Nephron progenitor cell (in vitro differentiated cells): ENCODE measurements around the gene CCDC188.

Experiments
- DNase-seq: peaks from one replicate; pipeline ENCODE4 v3.0.0; 2021
- H3K27ac Mint-ChIP-seq: 2 replicates; pipeline ENCODE4 v1.8.0; 2021; ENCODE audit warnings: mild to moderate bottlenecking, moderate library complexity, mixed read lengths
- H3K27me3 Mint-ChIP-seq: 2 replicates; pipeline ENCODE4 v1.8.0; 2021; ENCODE audit warnings: mild to moderate bottlenecking, low read depth, mixed read lengths; ENCODE audit not compliant: poor library complexity
- H3K36me3 Mint-ChIP-seq: 2 replicates; pipeline ENCODE4 v1.8.0; 2021; ENCODE audit warnings: low read depth, mixed read lengths
- H3K4me1 Mint-ChIP-seq: 2 replicates; pipeline ENCODE4 v1.8.0; 2021; ENCODE audit warnings: mixed read lengths
- H3K4me3 Mint-ChIP-seq: 2 replicates; pipeline ENCODE4 v1.8.0; 2021; ENCODE audit warnings: mild to moderate bottlenecking, moderate library complexity, mixed read lengths
- H3K9me3 Mint-ChIP-seq: 2 replicates; pipeline ENCODE4 v1.8.0; 2021; ENCODE audit warnings: mild to moderate bottlenecking, moderate library complexity, mixed read lengths
- CTCF ChIP-seq: fragments of 200-600 bp; sonication (generic); IDR thresholded peaks from 2 replicates; pipeline ENCODE4 v1.5.0; 2021; ENCODE audit warnings: antibody characterized with exemption

CCDC188 gene

DNA sequence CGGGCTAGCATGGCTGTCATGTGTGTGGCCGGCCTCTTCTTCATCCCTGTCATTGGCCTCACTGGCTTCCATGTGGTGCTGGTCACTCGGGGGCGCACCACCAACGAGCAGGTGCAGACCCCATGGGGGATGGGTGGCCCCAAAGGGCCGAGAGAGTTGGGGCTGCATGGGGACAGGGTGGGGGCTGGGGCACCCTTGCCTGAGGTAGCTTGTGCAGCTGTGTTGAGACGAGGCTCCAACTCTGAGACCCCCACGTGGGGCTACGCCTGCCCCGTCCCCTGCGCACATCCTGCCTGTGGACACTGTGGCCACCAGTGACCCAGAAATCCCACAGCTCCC is 10.8 kb downstream of the CCDC188 start:
- Mint-ChIP-seq H3K36me3 (no peaks in the 10 kb centered on the region), H3K27me3 (no peaks in the 10 kb centered on the region), H3K27ac (no peak overlapping the region), H3K4me1 (no peaks in the 10 kb centered on the region), H3K4me3 (no peak overlapping the region), H3K9me3 (no peaks in the 10 kb centered on the region)
- DNase-seq, result no peak
- TF ChIP-seq CTCF, result no peak

GRCh38 chr22:20139391-20140106 is 11.3 kb downstream of the CCDC188 start:
- Mint-ChIP-seq H3K27me3 (no peaks in the 10 kb centered on the region), H3K9me3 (no peaks in the 10 kb centered on the region), H3K4me3 (no peak overlapping the region), H3K27ac (no peak overlapping the region), H3K36me3 (no peaks in the 10 kb centered on the region), H3K4me1 (no peaks in the 10 kb centered on the region)
- TF ChIP-seq CTCF, result no peak
- DNase-seq, result no peak

DNA sequence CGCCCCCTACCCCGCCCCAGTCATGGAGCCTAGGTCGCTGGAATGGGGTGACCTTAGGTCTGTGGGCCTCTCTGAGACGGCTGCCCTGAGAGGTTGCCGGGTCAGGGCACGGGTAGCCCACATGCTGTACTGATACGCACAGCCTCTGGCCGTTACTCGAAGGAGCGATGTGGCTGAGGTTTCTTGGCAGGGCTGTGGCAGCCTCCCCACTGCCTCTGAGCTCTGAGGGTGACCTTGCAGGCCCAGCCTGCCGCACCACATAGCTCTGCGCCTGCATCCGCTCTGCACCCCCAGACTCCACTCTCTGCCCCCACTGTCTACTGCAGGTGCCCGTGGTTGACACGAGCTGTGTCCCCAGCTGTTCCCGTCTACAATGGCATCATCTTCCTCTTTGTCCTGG is 12.0 kb downstream of the CCDC188 start:
- TF ChIP-seq CTCF, result no peak
- no peak for DNase-seq
- H3K4me1 Mint-ChIP-seq, result peaks cover under 1% of the 10 kb centered on the region
- no peak overlapping the region for H3K4me3 Mint-ChIP-seq
- peak overlapping the region; percentile 84 for H3K27ac Mint-ChIP-seq
- no peaks in the 10 kb centered on the region for H3K9me3 Mint-ChIP-seq
- no peaks in the 10 kb centered on the region for H3K36me3 Mint-ChIP-seq
- H3K27me3 Mint-ChIP-seq, result peaks cover 5% of the 10 kb centered on the region

DNA sequence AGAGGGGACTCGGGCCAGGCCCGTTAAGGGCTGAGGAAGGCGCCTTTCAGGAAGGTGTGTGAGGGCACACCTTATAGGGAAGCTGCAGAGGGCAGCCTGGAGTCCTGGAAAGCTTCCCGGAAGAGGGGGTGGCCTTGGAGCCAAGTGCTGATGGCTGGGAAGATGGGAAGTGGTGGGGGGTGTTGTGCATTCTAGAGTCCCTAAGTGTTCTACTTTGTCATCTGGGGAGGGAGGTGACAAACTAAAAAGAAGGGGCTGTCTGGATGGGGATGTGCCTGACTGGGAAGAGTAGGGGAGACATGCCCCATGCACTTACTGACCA is 12.5 kb downstream of the CCDC188 start:
- H3K27ac Mint-ChIP-seq, result no peak overlapping the region
- no peaks in the 10 kb centered on the region for H3K9me3 Mint-ChIP-seq
- no peak overlapping the region for H3K4me3 Mint-ChIP-seq
- TF ChIP-seq CTCF, result no peak
- H3K36me3 Mint-ChIP-seq, result no peaks in the 10 kb centered on the region
- H3K4me1 Mint-ChIP-seq, result peaks cover 5% of the 10 kb centered on the region
- peaks cover 7% of the 10 kb centered on the region for H3K27me3 Mint-ChIP-seq
- no peak for DNase-seq

- DNase-seq, result no peak
- no peak overlapping the region for H3K27ac Mint-ChIP-seq
- H3K9me3 Mint-ChIP-seq, result no peaks in the 10 kb centered on the region
- peaks cover 10% of the 10 kb centered on the region for H3K27me3 Mint-ChIP-seq
- no peaks in the 10 kb centered on the region for H3K36me3 Mint-ChIP-seq
- H3K4me1 Mint-ChIP-seq, result peaks cover 11% of the 10 kb centered on the region
- TF ChIP-seq CTCF, result no peak
- H3K4me3 Mint-ChIP-seq, result no peak overlapping the region
Measured at GRCh38 chr22:20137671-20138416, 13.0 kb downstream of the CCDC188 start.

DNA sequence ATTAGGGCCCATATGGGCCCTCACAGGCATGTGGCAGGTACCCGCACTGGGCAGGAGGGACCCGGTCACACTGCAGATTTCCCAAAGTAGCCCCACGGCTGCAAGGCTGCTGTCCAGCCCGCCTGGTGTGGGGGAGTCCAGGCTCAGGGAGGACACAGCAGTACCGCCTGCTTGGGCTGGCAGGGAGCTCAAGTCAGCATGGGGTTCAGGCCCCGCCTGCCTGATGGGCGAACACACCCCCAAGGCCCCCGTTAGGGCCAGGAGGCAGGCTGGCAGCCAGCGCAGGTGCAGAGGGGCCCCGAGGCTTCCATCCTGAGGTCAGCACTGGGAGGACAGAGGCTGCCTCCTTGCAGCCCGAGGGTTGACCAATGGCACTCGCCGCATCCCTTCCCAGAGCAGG is 13.7 kb downstream of the CCDC188 start:
- H3K36me3 Mint-ChIP-seq, result no peaks in the 10 kb centered on the region
- DNase-seq, result no peak
- no peaks in the 10 kb centered on the region for H3K9me3 Mint-ChIP-seq
- peaks cover 11% of the 10 kb centered on the region for H3K4me1 Mint-ChIP-seq
- peaks cover 10% of the 10 kb centered on the region for H3K27me3 Mint-ChIP-seq
- no peak overlapping the region for H3K4me3 Mint-ChIP-seq
- H3K27ac Mint-ChIP-seq, result no peak overlapping the region
- TF ChIP-seq CTCF, result no peak
